ENCODE data around the gene DPP10. TPM values are rescaled to one million over a fixed set of nuclear protein-coding genes. Genes with fewer than 3 reads are reported as not detected.

Gene DPP10
- total and polyA plus RNA-seq, 4 donors = 0.04 to 4.1 (median 0.48) TPM

- Histone ChIP-seq H3K27ac (ENCODE audit: low read depth in 1 of 2, low read length in 2 of 2) (no peak overlapping the region), H3K4me3 (ENCODE audit: low read depth in 1 of 3, low read length in 3 of 3) (no peak overlapping the region), H3K9me3 (ENCODE audit: control insufficient read depth in 4 of 4, low read length in 3 of 4) (peaks cover 0 to 5% (median 0%) of the 10 kb centered on the region in 4 donors), H3K9ac (ENCODE audit: low read depth in 1 of 2, low read length in 2 of 2) (no peak overlapping the region), H3K36me3 (ENCODE audit: control insufficient read depth in 4 of 4, insufficient read depth in 3 of 4, low read depth in 1 of 4, low read length in 3 of 4) (peaks cover 0 to 2% (median 0%) of the 10 kb centered on the region in 4 donors), H3K27me3 (ENCODE audit: control insufficient read depth in 4 of 4, insufficient read depth in 4 of 4, low read length in 3 of 4) (no peaks in the 10 kb centered on the region), H3K4me1 (ENCODE audit: control insufficient read depth in 4 of 4, insufficient read depth in 4 of 4, low read length in 3 of 4) (no peaks in the 10 kb centered on the region)
- no peak for DNase-seq (ENCODE audit: low spot score)
- 73% methylated on average over 4 of the region's 4 CpGs for WGBS
- no peak for TF ChIP-seq CTCF (IDR thresholded peaks at IDR 0.05; ENCODE audit: low read depth, low read length, missing input control)
- no peak for TF ChIP-seq JUND (IDR thresholded peaks at IDR 0.05)
- TF ChIP-seq YY1 (IDR thresholded peaks at IDR 0.05) = no peak
- TF ChIP-seq RAD21 (IDR thresholded peaks at IDR 0.05) = no peak
- no peak for TF ChIP-seq ATF3 (IDR thresholded peaks at IDR 0.05)
- TF ChIP-seq SP1 (IDR thresholded peaks at IDR 0.05) = no peak
- no peak for TF ChIP-seq HNF4G (IDR thresholded peaks at IDR 0.05)
- TF ChIP-seq EGR1 (IDR thresholded peaks at IDR 0.05; ENCODE audit: low read depth in 2 of 2) = no peak
- no peak for TF ChIP-seq FOXA2 (IDR thresholded peaks at IDR 0.05)
- TF ChIP-seq MAX (IDR thresholded peaks at IDR 0.05) = no peak
- TF ChIP-seq ZBTB33 (IDR thresholded peaks at IDR 0.05) = no peak
- no peak for TF ChIP-seq TAF1 (conservative IDR thresholded peaks at IDR 0.05)
- TF ChIP-seq NR2F2 (IDR thresholded peaks at IDR 0.05) = no peak
- TF ChIP-seq GABPA (IDR thresholded peaks at IDR 0.05 in 1 of 2, conservative IDR thresholded peaks at IDR 0.05 in 1 of 2) = no peak
- no peak for TF ChIP-seq HNF4A (conservative IDR thresholded peaks at IDR 0.05)
- no peak for TF ChIP-seq REST (IDR thresholded peaks at IDR 0.05)
- no peak for TF ChIP-seq RXRA (IDR thresholded peaks at IDR 0.05)
- no peak for TF ChIP-seq FOXA1 (IDR thresholded peaks at IDR 0.05)
Measured at GRCh38 chr2:115094441-115094840, 652.0 kb downstream of the DPP10 start.

Measured in liver (tissue), 9 donors.